ENCODE data around the gene EEF1B2. TPM values are rescaled to one million over a fixed set of nuclear protein-coding genes. Genes with fewer than 3 reads are reported as not detected.
"Not testable (repeated sequence)": the region's sequence is repeated elsewhere in the genome, so short reads cannot be mapped to it uniquely, and the experiment has no call there.

The EEF1B2 gene
- total RNA-seq, 1 donor from 2014 or later, result 603 TPM

DNA sequence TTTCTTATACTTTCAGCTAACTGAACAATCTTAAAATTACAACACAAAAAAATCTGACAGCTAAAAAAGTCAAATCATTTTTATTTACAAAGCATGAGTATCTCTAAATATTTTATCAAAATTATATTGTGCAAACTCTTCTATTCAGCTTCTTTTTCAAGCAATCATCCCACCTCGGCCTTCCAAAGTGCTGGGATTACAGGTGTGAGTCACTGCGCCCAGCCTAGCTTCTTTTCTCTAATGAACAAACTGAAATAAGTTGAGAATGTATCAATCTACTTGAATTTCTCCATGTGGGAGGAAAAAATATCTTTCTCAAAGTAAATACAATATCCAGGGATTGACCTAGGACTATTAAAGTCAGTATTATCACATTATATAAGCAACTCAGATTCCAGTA, 15.3 kb upstream of the EEF1B2 start:
- Histone ChIP-seq H3K27me3 (ENCODE audit: control insufficient read depth in 3 of 3, insufficient read depth in 3 of 3, low read length in 3 of 3) (no peaks in the 10 kb centered on the region), H3K9me3 (ENCODE audit: control insufficient read depth in 3 of 3, low read length in 3 of 3) (no peaks in the 10 kb centered on the region), H3K9ac (ENCODE audit: low read depth in 1 of 3, low read length in 3 of 3) (no peak overlapping the region), H3K27ac (ENCODE audit: low read depth, low read length) (no peak overlapping the region), H3K36me3 (ENCODE audit: control insufficient read depth in 3 of 3, insufficient read depth in 3 of 3, low read length in 3 of 3) (peaks cover 45 to 79% (median 71%) of the 10 kb centered on the region in 3 donors), H3K4me3 (ENCODE audit: low read length in 3 of 3) (no peak overlapping the region), H3K4me1 (ENCODE audit: control insufficient read depth in 3 of 3, insufficient read depth in 3 of 3, low read length in 3 of 3) (no peaks in the 10 kb centered on the region)

DNA sequence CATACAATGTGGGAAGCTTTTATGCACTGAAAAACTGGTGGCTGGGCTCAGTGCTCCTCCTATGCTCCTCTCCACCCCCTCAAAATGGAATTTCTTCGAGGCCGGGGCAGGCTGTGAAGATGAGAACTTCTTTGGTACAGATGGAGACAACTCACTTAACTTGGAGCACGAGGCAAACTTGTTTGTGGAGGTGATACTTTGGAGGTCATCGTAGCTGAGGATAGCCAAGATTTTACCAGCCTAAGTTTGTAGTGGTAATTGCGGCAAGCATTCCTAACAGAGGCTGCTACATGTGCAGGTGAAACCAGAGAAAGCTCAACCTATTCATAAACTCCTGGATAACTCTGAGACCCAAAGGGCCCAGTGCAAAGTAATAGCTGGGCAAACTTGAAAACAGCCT, 14.0 kb upstream of the EEF1B2 start:
- H3K4me1 ChIP-seq (ENCODE audit: control insufficient read depth in 3 of 3, insufficient read depth in 3 of 3, low read length in 3 of 3), result no peaks in the 10 kb centered on the region
- no peak overlapping the region for H3K4me3 ChIP-seq (ENCODE audit: low read length in 3 of 3)
- H3K27me3 ChIP-seq (ENCODE audit: control insufficient read depth in 3 of 3, insufficient read depth in 3 of 3, low read length in 3 of 3), result no peaks in the 10 kb centered on the region
- peaks cover 38 to 84% (median 75%) of the 10 kb centered on the region in 3 donors for H3K36me3 ChIP-seq (ENCODE audit: control insufficient read depth in 3 of 3, insufficient read depth in 3 of 3, low read length in 3 of 3)
- H3K27ac ChIP-seq (ENCODE audit: low read depth, low read length), result no peak overlapping the region
- no peak overlapping the region for H3K9ac ChIP-seq (ENCODE audit: low read depth in 1 of 3, low read length in 3 of 3)
- no peaks in the 10 kb centered on the region for H3K9me3 ChIP-seq (ENCODE audit: control insufficient read depth in 3 of 3, low read length in 3 of 3)

DNA sequence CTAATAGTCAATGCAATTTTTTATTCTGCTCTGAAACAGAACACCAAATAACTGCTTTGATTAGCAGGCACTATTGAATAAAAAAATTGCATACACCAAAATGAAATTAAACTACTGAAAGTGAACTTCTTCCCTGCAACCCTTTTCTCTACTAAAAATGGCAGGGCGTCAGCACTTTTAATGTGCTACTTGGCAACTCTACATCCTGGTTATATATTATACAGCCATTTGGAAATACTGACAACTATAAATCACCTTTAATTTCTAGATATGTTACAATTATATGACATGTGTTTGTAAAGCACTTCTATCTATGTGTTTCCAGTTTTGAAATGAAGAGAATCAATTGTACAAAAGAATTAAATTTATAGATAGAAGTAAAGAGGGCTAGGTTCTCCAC, 10.4 kb upstream of the EEF1B2 start:
- Histone ChIP-seq H3K9ac (ENCODE audit: low read depth in 1 of 3, low read length in 3 of 3) (no peak overlapping the region), H3K9me3 (ENCODE audit: control insufficient read depth in 3 of 3, low read length in 3 of 3) (no peaks in the 10 kb centered on the region), H3K27ac (ENCODE audit: low read depth, low read length) (no peak overlapping the region), H3K4me1 (ENCODE audit: control insufficient read depth in 3 of 3, insufficient read depth in 3 of 3, low read length in 3 of 3) (peaks cover 0 to 4% (median 4%) of the 10 kb centered on the region in 3 donors), H3K27me3 (ENCODE audit: control insufficient read depth in 3 of 3, insufficient read depth in 3 of 3, low read length in 3 of 3) (no peaks in the 10 kb centered on the region), H3K36me3 (ENCODE audit: control insufficient read depth in 3 of 3, insufficient read depth in 3 of 3, low read length in 3 of 3) (peaks cover 20 to 66% (median 53%) of the 10 kb centered on the region in 3 donors), H3K4me3 (ENCODE audit: low read length in 3 of 3) (no peak overlapping the region)

GRCh38 chr2:206150168-206150567, 9.5 kb upstream of the EEF1B2 start:
- peaks cover 20 to 59% (median 50%) of the 10 kb centered on the region in 3 donors for H3K36me3 ChIP-seq (ENCODE audit: control insufficient read depth in 3 of 3, insufficient read depth in 3 of 3, low read length in 3 of 3)

GRCh38 chr2:206150631-206151030, 9.1 kb upstream of the EEF1B2 start:
- H3K4me3 ChIP-seq (ENCODE audit: low read length in 3 of 3), result no peak overlapping the region
- H3K9me3 ChIP-seq (ENCODE audit: control insufficient read depth in 3 of 3, low read length in 3 of 3), result no peaks in the 10 kb centered on the region
- no peak overlapping the region for H3K27ac ChIP-seq (ENCODE audit: low read depth, low read length)
- peaks cover 0 to 5% (median 4%) of the 10 kb centered on the region in 3 donors for H3K4me1 ChIP-seq (ENCODE audit: control insufficient read depth in 3 of 3, insufficient read depth in 3 of 3, low read length in 3 of 3)
- peaks cover 17 to 54% (median 45%) of the 10 kb centered on the region in 3 donors for H3K36me3 ChIP-seq (ENCODE audit: control insufficient read depth in 3 of 3, insufficient read depth in 3 of 3, low read length in 3 of 3)
- H3K27me3 ChIP-seq (ENCODE audit: control insufficient read depth in 3 of 3, insufficient read depth in 3 of 3, low read length in 3 of 3), result no peaks in the 10 kb centered on the region
- H3K9ac ChIP-seq (ENCODE audit: low read depth in 1 of 3, low read length in 3 of 3), result no peak overlapping the region

More at GRCh38 chr2:206150168-206150567, 9.5 kb upstream of the EEF1B2 start:
- peaks cover 0 to 5% (median 4%) of the 10 kb centered on the region in 3 donors for H3K4me1 ChIP-seq (ENCODE audit: control insufficient read depth in 3 of 3, insufficient read depth in 3 of 3, low read length in 3 of 3)
- no peaks in the 10 kb centered on the region for H3K27me3 ChIP-seq (ENCODE audit: control insufficient read depth in 3 of 3, insufficient read depth in 3 of 3, low read length in 3 of 3)
- H3K4me3 ChIP-seq (ENCODE audit: low read length in 3 of 3), result no peak overlapping the region
- no peaks in the 10 kb centered on the region for H3K9me3 ChIP-seq (ENCODE audit: control insufficient read depth in 3 of 3, low read length in 3 of 3)
- H3K9ac ChIP-seq (ENCODE audit: low read depth in 1 of 3, low read length in 3 of 3), result no peak overlapping the region
- no peak overlapping the region for H3K27ac ChIP-seq (ENCODE audit: low read depth, low read length)

- H3K27ac ChIP-seq (ENCODE audit: low read depth, low read length), result no peak overlapping the region
- no peak overlapping the region for H3K9ac ChIP-seq (ENCODE audit: low read depth in 1 of 3, low read length in 3 of 3)
- no peaks in the 10 kb centered on the region for H3K9me3 ChIP-seq (ENCODE audit: control insufficient read depth in 3 of 3, low read length in 3 of 3)
- H3K36me3 ChIP-seq (ENCODE audit: control insufficient read depth in 3 of 3, insufficient read depth in 3 of 3, low read length in 3 of 3), result peaks cover 2 to 22% (median 18%) of the 10 kb centered on the region in 3 donors
- peaks cover 12 to 15% (median 14%) of the 10 kb centered on the region in 3 donors for H3K4me1 ChIP-seq (ENCODE audit: control insufficient read depth in 3 of 3, insufficient read depth in 3 of 3, low read length in 3 of 3)
- H3K4me3 ChIP-seq (ENCODE audit: low read length in 3 of 3), result no peak overlapping the region
- no peaks in the 10 kb centered on the region for H3K27me3 ChIP-seq (ENCODE audit: control insufficient read depth in 3 of 3, insufficient read depth in 3 of 3, low read length in 3 of 3)
These were observed 5.5 kb upstream of the EEF1B2 start for GRCh38 chr2:206154197-206154596.

GRCh38 chr2:206157014-206157413, 2.7 kb upstream of the EEF1B2 start:
- peak overlapping the region in 2 of 3 donors; percentile 13 to 17 for H3K4me3 ChIP-seq (ENCODE audit: low read length in 3 of 3)

DNA sequence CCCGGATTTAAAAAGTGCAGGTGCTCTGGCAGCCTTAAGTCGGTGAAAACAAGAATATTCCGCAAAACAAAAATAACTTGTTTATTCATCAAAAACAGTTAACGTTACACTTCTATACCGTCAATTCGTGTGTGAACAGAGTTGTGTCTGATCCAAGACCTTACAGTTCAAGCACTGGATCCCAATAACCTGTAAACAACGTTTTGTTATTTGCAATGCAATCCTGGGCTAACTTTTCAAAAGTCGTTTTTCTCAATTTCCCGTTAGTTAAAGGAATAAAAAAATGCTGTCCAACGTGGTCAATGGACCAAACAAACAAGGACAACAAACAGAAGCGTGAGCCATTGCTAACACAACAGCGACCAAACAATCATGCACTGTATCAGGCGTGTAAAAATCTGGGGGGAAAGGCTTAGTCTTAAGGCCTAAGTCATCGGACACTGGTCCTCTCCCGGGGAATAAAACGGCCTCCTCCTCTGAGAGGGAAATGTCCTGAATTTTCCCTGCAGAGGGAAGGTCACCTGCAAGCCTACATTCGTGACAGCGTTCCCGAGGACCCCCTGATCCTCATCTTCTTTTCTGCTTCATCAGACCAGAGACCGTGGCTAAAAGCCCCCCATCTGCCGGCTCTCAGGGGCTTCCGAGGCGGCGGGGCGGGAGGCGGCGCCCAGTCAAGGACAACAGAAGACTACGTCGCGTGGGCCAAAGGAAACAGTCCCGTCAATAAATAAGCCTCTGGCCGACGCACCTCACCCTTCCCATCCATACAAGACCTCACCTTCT, 941 bp upstream of the EEF1B2 start:
- H3K36me3 ChIP-seq (ENCODE audit: control insufficient read depth in 3 of 3, insufficient read depth in 3 of 3, low read length in 3 of 3), result peaks cover 21 to 27% (median 24%) of the 10 kb centered on the region in 3 donors
- peaks cover 29 to 43% (median 30%) of the 10 kb centered on the region in 3 donors for H3K4me1 ChIP-seq (ENCODE audit: control insufficient read depth in 3 of 3, insufficient read depth in 3 of 3, low read length in 3 of 3)
- peak overlapping the region; percentile 89 for H3K27ac ChIP-seq (ENCODE audit: low read depth, low read length)

More at GRCh38 chr2:206157014-206157413, 2.7 kb upstream of the EEF1B2 start:
- not testable (repeated sequence) for H3K27me3 ChIP-seq (ENCODE audit: control insufficient read depth in 3 of 3, insufficient read depth in 3 of 3, low read length in 3 of 3); H3K27ac ChIP-seq (ENCODE audit: low read depth, low read length); H3K9me3 ChIP-seq (ENCODE audit: control insufficient read depth in 3 of 3, low read length in 3 of 3); H3K9ac ChIP-seq (ENCODE audit: low read depth in 1 of 3, low read length in 3 of 3)
- peaks cover 10 to 14% (median 13%) of the 10 kb centered on the region in 3 donors for H3K36me3 ChIP-seq (ENCODE audit: control insufficient read depth in 3 of 3, insufficient read depth in 3 of 3, low read length in 3 of 3)
- peaks cover 28 to 33% (median 30%) of the 10 kb centered on the region in 3 donors for H3K4me1 ChIP-seq (ENCODE audit: control insufficient read depth in 3 of 3, insufficient read depth in 3 of 3, low read length in 3 of 3)

GRCh38 chr2:206160125-206160806, 571 bp downstream of the EEF1B2 start:
- Histone ChIP-seq H3K4me1 (ENCODE audit: control insufficient read depth in 3 of 3, insufficient read depth in 3 of 3, low read length in 3 of 3) (peaks cover 26 to 37% (median 29%) of the 10 kb centered on the region in 3 donors), H3K27ac (ENCODE audit: low read depth, low read length) (peak overlapping the region; percentile 89), H3K36me3 (ENCODE audit: control insufficient read depth in 3 of 3, insufficient read depth in 3 of 3, low read length in 3 of 3) (peaks cover 21 to 27% (median 22%) of the 10 kb centered on the region in 3 donors), H3K9me3 (ENCODE audit: control insufficient read depth in 3 of 3, low read length in 3 of 3) (no peaks in the 10 kb centered on the region), H3K27me3 (ENCODE audit: control insufficient read depth in 3 of 3, insufficient read depth in 3 of 3, low read length in 3 of 3) (no peaks in the 10 kb centered on the region), H3K9ac (ENCODE audit: low read depth in 1 of 3, low read length in 3 of 3) (peak overlapping the region; percentile 78 to 90 (median 86)), H3K4me3 (ENCODE audit: low read length in 3 of 3) (peak overlapping the region; percentile 72 to 100 (median 76))

More for the DNA sequence above, 941 bp upstream of the EEF1B2 start:
- peak overlapping the region; percentile 72 to 100 (median 76) for H3K4me3 ChIP-seq (ENCODE audit: low read length in 3 of 3)
- no peaks in the 10 kb centered on the region for H3K27me3 ChIP-seq (ENCODE audit: control insufficient read depth in 3 of 3, insufficient read depth in 3 of 3, low read length in 3 of 3)
- no peaks in the 10 kb centered on the region for H3K9me3 ChIP-seq (ENCODE audit: control insufficient read depth in 3 of 3, low read length in 3 of 3)
- peak overlapping the region; percentile 78 to 93 (median 86) for H3K9ac ChIP-seq (ENCODE audit: low read depth in 1 of 3, low read length in 3 of 3)

- H3K36me3 ChIP-seq (ENCODE audit: control insufficient read depth in 3 of 3, insufficient read depth in 3 of 3, low read length in 3 of 3), result peaks cover 21 to 27% (median 22%) of the 10 kb centered on the region in 3 donors
- no peaks in the 10 kb centered on the region for H3K9me3 ChIP-seq (ENCODE audit: control insufficient read depth in 3 of 3, low read length in 3 of 3)
- no peaks in the 10 kb centered on the region for H3K27me3 ChIP-seq (ENCODE audit: control insufficient read depth in 3 of 3, insufficient read depth in 3 of 3, low read length in 3 of 3)
- H3K4me3 ChIP-seq (ENCODE audit: low read length in 3 of 3), result peak overlapping the region; percentile 41 to 100 (median 72)
- peak overlapping the region; percentile 89 for H3K27ac ChIP-seq (ENCODE audit: low read depth, low read length)
- peaks cover 26 to 37% (median 29%) of the 10 kb centered on the region in 3 donors for H3K4me1 ChIP-seq (ENCODE audit: control insufficient read depth in 3 of 3, insufficient read depth in 3 of 3, low read length in 3 of 3)
- H3K9ac ChIP-seq (ENCODE audit: low read depth in 1 of 3, low read length in 3 of 3), result peak overlapping the region; percentile 78 to 90 (median 86)
These were observed 1.1 kb downstream of the EEF1B2 start for GRCh38 chr2:206160807-206161179.
